ENCODE data around the gene GPR63. TPM values are rescaled to one million over a fixed set of nuclear protein-coding genes. Genes with fewer than 3 reads are reported as not detected.
A peak's percentile ranks its signal among the peaks of the same experiment; 100 is the strongest.

GPR63 gene
- total and polyA plus RNA-seq, 11 donors = 0.14 to 2.7 (median 0.75) TPM

- Histone ChIP-seq H3K36me3 (no peaks in the 10 kb centered on the region), H3K4me3 (no peak overlapping the region), H3K4me1 (no peaks in the 10 kb centered on the region), H3K9me3 (no peaks in the 10 kb centered on the region), H3K27me3 (peaks cover 0 to 3% (median 0%) of the 10 kb centered on the region in 9 donors), H3K27ac (no peak overlapping the region)
- DNase-seq (no peak), ATAC-seq (no peak)
- TF ChIP-seq CTCF (IDR thresholded peaks at IDR 0.05) (peak in 5 of 12 donors; percentile 5 to 28 (median 22)), POLR2A (IDR thresholded peaks at IDR 0.05) (no peak)
- WGBS, 4 donors = 72 to 76% (median 75%) methylated on average over 4 of the region's 4 CpGs
- intact Hi-C loops (cut with DNase I) = loop anchor here in 3 of 10 donors (5.0 to 10.0 kb wide), 3 partner anchors 133 to 215 kb away; no protein-coding TSS in a partner anchor
Observed at GRCh38 chr6:96760153-96760687, 77.1 kb downstream of the GPR63 start.

- Histone ChIP-seq H3K4me3 (no peak overlapping the region), H3K9me3 (no peaks in the 10 kb centered on the region), H3K36me3 (no peaks in the 10 kb centered on the region), H3K4me1 (no peaks in the 10 kb centered on the region), H3K27ac (no peak overlapping the region), H3K27me3 (peaks cover 0 to 5% (median 0%) of the 10 kb centered on the region in 9 donors)
- intact Hi-C loops (cut with DNase I) = no loop called here
- TF ChIP-seq POLR2A (IDR thresholded peaks at IDR 0.05) = no peak
- no peak for TF ChIP-seq CTCF (IDR thresholded peaks at IDR 0.05)
- no peak for DNase-seq
- WGBS, 4 donors = 53 to 92% (median 74%) methylated on average over 3 of the region's 3 CpGs
- ATAC-seq = no peak
Observed at GRCh38 chr6:96755096-96755495, 82.2 kb downstream of the GPR63 start.

GRCh38 chr6:96749891-96750290 lies 87.4 kb downstream of the GPR63 start:
- 88 to 95% (median 90%) methylated on average over 6 of the region's 6 CpGs for WGBS, 4 donors
- H3K27ac ChIP-seq = no peak overlapping the region
- H3K9me3 ChIP-seq = no peaks in the 10 kb centered on the region
- no peak overlapping the region for H3K4me3 ChIP-seq
- intact Hi-C loops (cut with DNase I) = no loop called here
- peaks cover 0 to 5% (median 0%) of the 10 kb centered on the region in 9 donors for H3K27me3 ChIP-seq
- ATAC-seq (no peak), DNase-seq (no peak)
- TF ChIP-seq POLR2A (IDR thresholded peaks at IDR 0.05) (no peak), CTCF (IDR thresholded peaks at IDR 0.05) (no peak)
- H3K4me1 ChIP-seq = no peaks in the 10 kb centered on the region
- H3K36me3 ChIP-seq = no peaks in the 10 kb centered on the region

Other genes starting within 250 kb of the GPR63 start
- gene NDUFAF4, start 60.4 kb upstream of the GPR63 start, total RNA-seq = 100 to 1,000 TPM in 2 of 9 donors, 10 to 100 TPM in 7; 59.6 to 107 (median 89.7) TPM
- 10 to 100 TPM; 62.9 to 75.2 TPM for gene NDUFAF4, start 60.4 kb upstream of the GPR63 start, polyA plus RNA-seq
- 1 to 10 TPM in 4 of 9 donors, under 1 TPM in 5; 0.50 to 2.4 (median 0.88) TPM for gene KLHL32, start 87.3 kb upstream of the GPR63 start, total RNA-seq
- under 1 TPM; 0.15 to 0.46 TPM for gene KLHL32, start 87.3 kb upstream of the GPR63 start, polyA plus RNA-seq